ENCODE measurements around the gene IFT172. TPM values are rescaled to one million over a fixed set of nuclear protein-coding genes. Genes with fewer than 3 reads are reported as not detected.
A peak's percentile ranks its signal among the peaks of the same experiment; 100 is the strongest.

The IFT172 gene
- total and polyA plus RNA-seq, 9 donors, result 23.9 to 52.1 (median 42.2) TPM

GRCh38 chr2:27441958-27442919, 47.3 kb downstream of the IFT172 start, which contains the start of gene KRTCAP3:
Gene KRTCAP3 (plus strand): TSS chr2:27442381. CDS start chr2:27442413, 32 bp downstream.
- no peaks in the 10 kb centered on the region for H3K27me3 ChIP-seq
- DNase-seq, result peak; percentile 25 to 70 (median 47)
- TF ChIP-seq EP300 (IDR thresholded peaks at IDR 0.05) (no peak), CTCF (IDR thresholded peaks at IDR 0.05) (no peak), POLR2A (IDR thresholded peaks at IDR 0.05) (no peak)
- peak within 1 kb of the TSS in 1 of 2 donors; percentile 10 for H3K27ac ChIP-seq
- peaks cover 2% of the 10 kb centered on the region for H3K4me1 ChIP-seq (ENCODE audit: insufficient read depth)
- 17 to 39% (median 19%) methylated on average over 73 to 80 of the region's 80 CpGs for WGBS, 3 donors
- intact Hi-C loops (cut with DNase I), result no loop called here
- no peaks in the 10 kb centered on the region for H3K9me3 ChIP-seq
- H3K36me3 ChIP-seq, result no peaks in the 10 kb centered on the region
- peak within 1 kb of the TSS; percentile 18 for H3K4me3 ChIP-seq

- Histone ChIP-seq H3K4me1 (ENCODE audit: insufficient read depth) (peaks cover 2% of the 10 kb centered on the region), H3K36me3 (no peaks in the 10 kb centered on the region), H3K27me3 (no peaks in the 10 kb centered on the region), H3K27ac (peak overlapping the region in 1 of 2 donors; percentile 10), H3K4me3 (no peak overlapping the region), H3K9me3 (no peaks in the 10 kb centered on the region)
- TF ChIP-seq POLR2A (IDR thresholded peaks at IDR 0.05), result no peak
- no peak for TF ChIP-seq CTCF (IDR thresholded peaks at IDR 0.05)
- TF ChIP-seq EP300 (IDR thresholded peaks at IDR 0.05), result no peak
- 64 to 72% (median 67%) methylated on average over 10 of the region's 10 CpGs for WGBS, 3 donors
- intact Hi-C loops (cut with DNase I), result no loop called here
- peak in 1 of 5 donors; percentile 12 for DNase-seq
Observed at GRCh38 chr2:27441226-27441926, 48.2 kb downstream of the IFT172 start.

GRCh38 chr2:27435628-27436027, 53.9 kb downstream of the IFT172 start:
- intact Hi-C loops (cut with DNase I), result no loop called here
- H3K4me3 ChIP-seq, result no peak overlapping the region
- no peaks in the 10 kb centered on the region for H3K9me3 ChIP-seq
- no peak overlapping the region for H3K27ac ChIP-seq
- peaks cover 3% of the 10 kb centered on the region for H3K4me1 ChIP-seq (ENCODE audit: insufficient read depth)
- no peak for TF ChIP-seq EP300 (IDR thresholded peaks at IDR 0.05)
- 81 to 89% (median 84%) methylated on average over 6 of the region's 6 CpGs for WGBS, 3 donors
- peak in 1 of 5 donors; percentile 13 for DNase-seq
- H3K36me3 ChIP-seq, result no peaks in the 10 kb centered on the region
- H3K27me3 ChIP-seq, result no peaks in the 10 kb centered on the region

GRCh38 chr2:27431395-27431794, 58.1 kb downstream of the IFT172 start:
- Histone ChIP-seq H3K4me1 (ENCODE audit: insufficient read depth) (peaks cover 8% of the 10 kb centered on the region), H3K36me3 (no peaks in the 10 kb centered on the region), H3K27ac (no peak overlapping the region), H3K27me3 (no peaks in the 10 kb centered on the region), H3K9me3 (no peaks in the 10 kb centered on the region), H3K4me3 (no peak overlapping the region)
- intact Hi-C loops (cut with DNase I), result no loop called here
- DNase-seq, result no peak
- TF ChIP-seq EP300 (IDR thresholded peaks at IDR 0.05) (no peak), CTCF (IDR thresholded peaks at IDR 0.05) (no peak), POLR2A (IDR thresholded peaks at IDR 0.05) (no peak)

All from ovary (tissue), 9 donors.